Thymus (tissue), 14 donors: ENCODE measurements around the gene RCN1. TPM values are rescaled to one million over a fixed set of nuclear protein-coding genes. Genes with fewer than 3 reads are reported as not detected.

Source experiments
- DNase-seq, 9 donors: peaks; one replicate each; pipeline ENCODE4 v3.0.0-alpha.2; 2013; ENCODE audit warnings: low spot score in 9 of 9, low read depth in 6 of 9, missing footprints in 1 of 9
- H3K27ac ChIP-seq, 2 donors: one replicate each; pipeline ENCODE4 v1.5.1; 2013; ENCODE audit warnings: control low read depth in 1 of 2, low read depth in 1 of 2, low read length in 1 of 2, mild to moderate bottlenecking in 1 of 2, moderate library complexity in 1 of 2
- H3K27me3 ChIP-seq, 2 donors: one replicate each; pipeline ENCODE4 v1.5.1; 2013; ENCODE audit warnings: low read length in 1 of 2; ENCODE audit not compliant: control insufficient read depth in 2 of 2, insufficient read depth in 1 of 2
- H3K36me3 ChIP-seq, 2 donors: one replicate each; pipeline ENCODE4 v1.5.1; 2013; ENCODE audit warnings: low read length in 1 of 2, mild to moderate bottlenecking in 1 of 2, moderate library complexity in 1 of 2; ENCODE audit not compliant: control insufficient read depth in 2 of 2, insufficient read depth in 2 of 2
- H3K4me1 ChIP-seq, 2 donors: one replicate each; pipeline ENCODE4 v1.5.1; 2013; ENCODE audit warnings: low read length in 2 of 2; ENCODE audit not compliant: control insufficient read depth in 2 of 2, insufficient read depth in 2 of 2
- H3K4me3 ChIP-seq, 2 donors: one replicate each; pipeline ENCODE4 v1.5.1; 2013; ENCODE audit warnings: low read length in 2 of 2, control low read depth in 1 of 2, mild to moderate bottlenecking in 1 of 2
- H3K9me3 ChIP-seq, 2 donors: one replicate each; pipeline ENCODE4 v1.5.1; 2013; ENCODE audit warnings: low read length in 1 of 2, mild to moderate bottlenecking in 1 of 2; ENCODE audit not compliant: control insufficient read depth in 2 of 2, insufficient read depth in 1 of 2
- WGBS: extraction: QIAGEN DNeasy Blood & Tissue Kit; methylation state at CpG from one replicate; pipeline ENCODE4 v1.1.7; 2013; 5-methylcytosine and 5-hydroxymethylcytosine counted together
- long read RNA-seq, 10 donors: transcript quantifications; one replicate each; lab custom pipeline, GENCODE V29; 2026
- polyA plus RNA-seq: library from polyadenylated mRNA; stranded (reverse); fragments of 200-250 nt; gene quantifications from one replicate; pipeline ENCODE4 v1.2.3, GENCODE V29; 2013
- total RNA-seq: library from RNA; stranded (reverse); fragments of 120-200 nt; gene quantifications from one replicate; pipeline ENCODE4 v1.2.4, GENCODE V29; 2013
- donor health status: healthy.

RCN1 gene
- total RNA-seq, result 24.6 TPM
- 67.7 TPM for polyA plus RNA-seq
- long read RNA-seq, donor 1, partial matches to known transcripts, result 0 of 3 reads
- long read RNA-seq, donor 1, other reads (novel, unspliced or antisense), result 0 of 3 reads
- long read RNA-seq, donor 2, result 0 reads
- long read RNA-seq, donor 3, transcript RCN1-201 (6 exons, 2,572 nt), result major isoform, 19 of 21 reads
- long read RNA-seq, donor 3, partial matches to known transcripts, result 0 of 21 reads
- long read RNA-seq, donor 3, other reads (novel, unspliced or antisense), result 0 of 21 reads
- long read RNA-seq, donor 4, transcript RCN1-201 (6 exons, 2,572 nt), result major isoform, 12 of 13 reads
- long read RNA-seq, donor 4, partial matches to known transcripts, result 0 of 13 reads
- long read RNA-seq, donor 4, other reads (novel, unspliced or antisense), result 0 of 13 reads
- long read RNA-seq, donor 5, transcript RCN1-201 (6 exons, 2,572 nt), result major isoform, 19 of 26 reads
- long read RNA-seq, donor 5, partial matches to known transcripts, result 0 of 26 reads
- long read RNA-seq, donor 5, other reads (novel, unspliced or antisense), result 0 of 26 reads
- long read RNA-seq, donor 6, transcript RCN1-201 (6 exons, 2,572 nt), result major isoform, 20 of 22 reads
- long read RNA-seq, donor 6, partial matches to known transcripts, result 0 of 22 reads
- long read RNA-seq, donor 6, other reads (novel, unspliced or antisense), result 0 of 22 reads
- long read RNA-seq, donor 7, transcript RCN1-201 (6 exons, 2,572 nt), result major isoform, 16 of 17 reads
- long read RNA-seq, donor 7, partial matches to known transcripts, result 0 of 17 reads
- long read RNA-seq, donor 7, other reads (novel, unspliced or antisense), result 0 of 17 reads
- long read RNA-seq, donor 8, transcript RCN1-201 (6 exons, 2,572 nt), result major isoform, 15 of 16 reads
- long read RNA-seq, donor 8, partial matches to known transcripts, result 0 of 16 reads
- long read RNA-seq, donor 8, other reads (novel, unspliced or antisense), result 0 of 16 reads
- long read RNA-seq, donor 9, transcript RCN1-201 (6 exons, 2,572 nt), result major isoform, 7 of 9 reads
- long read RNA-seq, donor 9, partial matches to known transcripts, result 0 of 9 reads
- long read RNA-seq, donor 9, other reads (novel, unspliced or antisense), result 0 of 9 reads
- long read RNA-seq, donor 10, transcript RCN1-201 (6 exons, 2,572 nt), result major isoform, 12 of 12 reads
- long read RNA-seq, donor 10, partial matches to known transcripts, result 0 of 12 reads
- long read RNA-seq, donor 10, other reads (novel, unspliced or antisense), result 0 of 12 reads

GRCh38 chr11:32090545-32091370 is at the start of gene RCN1:
Gene RCN1, plus strand, starts transcription at chr11:32091074. Its CDS starts 123 bp downstream, at chr11:32091197.
- Histone ChIP-seq H3K27me3 (peaks cover 0 to 31% of the 10 kb centered on the region in 2 donors), H3K4me3 (peak within 1 kb of the TSS; percentile 61 to 68), H3K27ac (peak within 1 kb of the TSS; percentile 55 to 75), H3K9me3 (no peaks in the 10 kb centered on the region), H3K4me1 (peaks cover 6 to 17% of the 10 kb centered on the region in 2 donors), H3K36me3 (no peaks in the 10 kb centered on the region)
- 7% methylated on average over 72 of the region's 79 CpGs for WGBS
- peak in 5 of 9 donors; percentile 8 to 55 (median 23) for DNase-seq

GRCh38 chr11:32043737-32044136 is 47.1 kb upstream of the RCN1 start:
- H3K4me3 ChIP-seq, result no peak overlapping the region
- WGBS, result 71% methylated on average over 1 of the region's 1 CpG
- no peaks in the 10 kb centered on the region for H3K9me3 ChIP-seq
- peaks cover 2% of the 10 kb centered on the region in 2 donors for H3K27me3 ChIP-seq
- no peak overlapping the region for H3K27ac ChIP-seq
- H3K4me1 ChIP-seq, result no peaks in the 10 kb centered on the region
- no peak for DNase-seq
- H3K36me3 ChIP-seq, result no peaks in the 10 kb centered on the region

GRCh38 chr11:32044158-32044863 is 46.6 kb upstream of the RCN1 start:
- Histone ChIP-seq H3K9me3 (no peaks in the 10 kb centered on the region), H3K27me3 (peaks cover 2% of the 10 kb centered on the region in 2 donors), H3K4me3 (no peak overlapping the region), H3K27ac (no peak overlapping the region), H3K36me3 (no peaks in the 10 kb centered on the region), H3K4me1 (no peaks in the 10 kb centered on the region)
- 93% methylated on average over 4 of the region's 4 CpGs for WGBS
- no peak for DNase-seq

GRCh38 chr11:32045456-32045855 is 45.4 kb upstream of the RCN1 start:
- Histone ChIP-seq H3K9me3 (no peaks in the 10 kb centered on the region), H3K27me3 (peaks cover 2% of the 10 kb centered on the region in 2 donors), H3K27ac (no peak overlapping the region), H3K4me3 (no peak overlapping the region), H3K4me1 (no peaks in the 10 kb centered on the region), H3K36me3 (no peaks in the 10 kb centered on the region)
- no peak for DNase-seq

GRCh38 chr11:32050264-32050663 is 40.6 kb upstream of the RCN1 start:
- no peak for DNase-seq
- Histone ChIP-seq H3K36me3 (no peaks in the 10 kb centered on the region), H3K4me1 (no peaks in the 10 kb centered on the region), H3K4me3 (no peak overlapping the region), H3K27ac (no peak overlapping the region), H3K27me3 (peaks cover 2 to 8% of the 10 kb centered on the region in 2 donors), H3K9me3 (no peaks in the 10 kb centered on the region)
- 96% methylated on average over 4 of the region's 4 CpGs for WGBS

GRCh38 chr11:32052215-32052614 is 38.7 kb upstream of the RCN1 start:
- peak; percentile 4 to 66 (median 35) for DNase-seq
- Histone ChIP-seq H3K9me3 (no peaks in the 10 kb centered on the region), H3K4me3 (no peak overlapping the region), H3K4me1 (no peaks in the 10 kb centered on the region), H3K36me3 (no peaks in the 10 kb centered on the region), H3K27ac (no peak overlapping the region), H3K27me3 (peaks cover 0 to 10% of the 10 kb centered on the region in 2 donors)
- WGBS, result 32% methylated on average over 6 of the region's 6 CpGs

GRCh38 chr11:32053151-32053888 is 37.6 kb upstream of the RCN1 start:
- DNase-seq, result no peak
- no peaks in the 10 kb centered on the region for H3K9me3 ChIP-seq
- H3K4me3 ChIP-seq, result no peak overlapping the region
- H3K27me3 ChIP-seq, result peaks cover 0 to 10% of the 10 kb centered on the region in 2 donors
- no peaks in the 10 kb centered on the region for H3K36me3 ChIP-seq
- no peak overlapping the region for H3K27ac ChIP-seq
- WGBS, result 91% methylated on average over 7 of the region's 7 CpGs
- H3K4me1 ChIP-seq, result no peaks in the 10 kb centered on the region
